ENCODE results near the gene CYP26B1. TPM values are rescaled to one million over a fixed set of nuclear protein-coding genes. Genes with fewer than 3 reads are reported as not detected.

Gene CYP26B1
- polyA plus RNA-seq, 3 donors: not detected

DNA sequence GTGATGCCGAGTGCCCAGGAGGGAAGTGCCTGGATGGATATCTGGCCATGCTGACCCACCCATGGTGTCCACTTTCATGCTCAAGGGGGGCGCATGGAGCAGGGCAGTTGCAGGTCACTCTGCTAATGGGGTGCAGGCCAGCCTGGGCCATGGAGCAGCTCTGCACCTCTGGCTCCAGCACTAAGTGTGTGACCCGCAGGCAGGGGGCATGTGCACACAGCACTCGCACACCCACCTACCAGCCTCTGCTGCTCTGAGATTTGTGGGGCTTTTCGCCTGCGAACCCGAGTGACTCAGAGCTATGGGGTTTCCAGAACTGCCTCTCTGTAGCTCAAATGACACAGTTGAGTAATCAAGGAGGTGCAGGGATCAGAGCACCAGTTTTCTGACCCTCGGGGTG lies 66.2 kb downstream of the CYP26B1 start:
- Mint-ChIP-seq H3K9me3 (peaks cover 5 to 26% (median 15%) of the 10 kb centered on the region in 7 donors), H3K27me3 (ENCODE audit: low read depth in 3 of 3) (peaks cover 0 to 3% (median 1%) of the 10 kb centered on the region in 3 donors), H3K4me1 (no peaks in the 10 kb centered on the region), H3K27ac (no peak overlapping the region), H3K36me3 (no peaks in the 10 kb centered on the region), H3K4me3 (no peak overlapping the region)
- WGBS (ENCODE audit: insufficient coverage): 90% methylated on average over 5 of the region's 8 CpGs
- Histone ChIP-seq H3K9me3 (replicated peaks in 1 of 2; ENCODE audit: control insufficient read depth in 1 of 2, insufficient read depth in 1 of 2, low read length in 2 of 2) (peaks cover 2 to 44% of the 10 kb centered on the region in 2 donors), H3K27ac (ENCODE audit: low read depth in 1 of 2, low read length in 2 of 2) (no peak overlapping the region), H4K20me1 (ENCODE audit: insufficient read depth, low read length) (no peaks in the 10 kb centered on the region), H3K4me2 (replicated peaks; ENCODE audit: extremely low read depth, low read length, poor library complexity, severe bottlenecking) (no peak overlapping the region), H2AFZ (ENCODE audit: insufficient read depth, low read depth, low read length, poor library complexity, severe bottlenecking) (no peak overlapping the region), H3K79me2 (ENCODE audit: insufficient read depth, low read length) (no peaks in the 10 kb centered on the region), H3K27me3 (ENCODE audit: control insufficient read depth in 2 of 2, insufficient read depth in 2 of 2, low read length in 2 of 2) (no peaks in the 10 kb centered on the region), H3K9ac (ENCODE audit: insufficient read depth, low read length, poor library complexity, severe bottlenecking) (no peak overlapping the region), H3K4me1 (ENCODE audit: control insufficient read depth in 1 of 2, insufficient read depth in 2 of 2, low read length in 2 of 2) (no peaks in the 10 kb centered on the region), H3K36me3 (replicated peaks in 1 of 2; ENCODE audit: control insufficient read depth in 1 of 2, insufficient read depth in 2 of 2, low read length in 2 of 2) (no peaks in the 10 kb centered on the region), H3K4me3 (replicated peaks in 1 of 3; ENCODE audit: low read depth in 2 of 3, low read length in 3 of 3) (no peak overlapping the region)
- DNase-seq: no peak
- TF ChIP-seq, protein P1, sequence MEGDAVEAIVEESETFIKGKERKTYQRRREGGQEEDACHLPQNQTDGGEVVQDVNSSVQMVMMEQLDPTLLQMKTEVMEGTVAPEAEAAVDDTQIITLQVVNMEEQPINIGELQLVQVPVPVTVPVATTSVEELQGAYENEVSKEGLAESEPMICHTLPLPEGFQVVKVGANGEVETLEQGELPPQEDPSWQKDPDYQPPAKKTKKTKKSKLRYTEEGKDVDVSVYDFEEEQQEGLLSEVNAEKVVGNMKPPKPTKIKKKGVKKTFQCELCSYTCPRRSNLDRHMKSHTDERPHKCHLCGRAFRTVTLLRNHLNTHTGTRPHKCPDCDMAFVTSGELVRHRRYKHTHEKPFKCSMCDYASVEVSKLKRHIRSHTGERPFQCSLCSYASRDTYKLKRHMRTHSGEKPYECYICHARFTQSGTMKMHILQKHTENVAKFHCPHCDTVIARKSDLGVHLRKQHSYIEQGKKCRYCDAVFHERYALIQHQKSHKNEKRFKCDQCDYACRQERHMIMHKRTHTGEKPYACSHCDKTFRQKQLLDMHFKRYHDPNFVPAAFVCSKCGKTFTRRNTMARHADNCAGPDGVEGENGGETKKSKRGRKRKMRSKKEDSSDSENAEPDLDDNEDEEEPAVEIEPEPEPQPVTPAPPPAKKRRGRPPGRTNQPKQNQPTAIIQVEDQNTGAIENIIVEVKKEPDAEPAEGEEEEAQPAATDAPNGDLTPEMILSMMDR (IDR thresholded peaks at IDR 0.05): no peak
- intact Hi-C loops (cut with micrococcal nuclease): no loop called here

DNA sequence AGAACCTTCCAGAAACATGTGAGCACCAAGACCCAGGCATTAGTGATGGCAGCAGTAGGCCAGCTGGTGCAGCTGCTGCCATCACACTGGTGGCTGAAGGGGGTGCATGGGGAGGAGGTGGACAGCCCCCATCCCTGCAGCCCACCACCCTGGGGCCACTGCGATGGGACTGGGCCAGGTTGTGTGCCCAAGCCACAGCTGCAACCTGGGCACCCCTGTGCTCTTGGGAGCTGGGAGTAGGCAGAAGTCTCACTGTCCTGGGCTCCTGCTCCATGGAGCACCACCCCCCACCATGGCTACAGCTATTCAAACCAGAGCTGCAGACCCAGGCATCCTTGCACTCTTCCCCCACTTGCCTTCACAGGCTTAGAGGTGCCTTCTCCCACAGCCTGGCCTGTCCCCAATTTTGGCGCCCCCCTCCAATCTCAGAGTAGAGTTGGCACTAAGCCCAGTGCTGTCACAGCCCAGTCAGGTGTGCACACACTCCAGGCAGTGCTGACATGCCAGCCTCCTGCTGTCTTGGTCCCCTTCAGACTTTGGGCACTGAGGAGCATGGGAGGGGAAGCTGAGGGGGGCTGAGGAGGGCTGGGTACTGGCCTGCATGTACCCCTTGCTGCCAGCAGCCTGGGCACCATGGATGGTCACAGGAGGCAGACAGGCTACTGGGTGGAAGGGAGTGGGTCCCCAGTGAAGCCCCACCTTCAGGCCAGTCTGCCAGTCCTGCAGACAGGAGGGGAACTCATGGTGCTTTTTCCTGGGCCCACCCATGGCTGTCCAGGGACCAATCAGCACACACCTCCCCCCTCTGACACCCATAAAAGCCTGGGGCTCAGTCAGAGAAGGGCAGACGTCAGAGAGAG lies 67.1 kb downstream of the CYP26B1 start:
- H3K4me3 ChIP-seq (replicated peaks in 1 of 3; ENCODE audit: low read depth in 2 of 3, low read length in 3 of 3): no peak overlapping the region
- peaks cover 11 to 43% of the 10 kb centered on the region in 2 donors for H3K9me3 ChIP-seq (replicated peaks in 1 of 2; ENCODE audit: control insufficient read depth in 1 of 2, insufficient read depth in 1 of 2, low read length in 2 of 2)
- H3K4me1 ChIP-seq (ENCODE audit: control insufficient read depth in 1 of 2, insufficient read depth in 2 of 2, low read length in 2 of 2): no peaks in the 10 kb centered on the region
- no peaks in the 10 kb centered on the region for H3K27me3 ChIP-seq (ENCODE audit: control insufficient read depth in 2 of 2, insufficient read depth in 2 of 2, low read length in 2 of 2)
- no peak for DNase-seq
- Mint-ChIP-seq H3K27me3 (ENCODE audit: low read depth in 3 of 3) (peaks cover 0 to 2% (median 1%) of the 10 kb centered on the region in 3 donors), H3K36me3 (no peaks in the 10 kb centered on the region), H3K4me1 (no peaks in the 10 kb centered on the region), H3K27ac (peak overlapping the region in 1 of 7 donors; percentile 31), H3K9me3 (peaks cover 5 to 29% (median 18%) of the 10 kb centered on the region in 7 donors), H3K4me3 (no peak overlapping the region)
- no peak overlapping the region for H3K9ac ChIP-seq (ENCODE audit: insufficient read depth, low read length, poor library complexity, severe bottlenecking)
- H3K79me2 ChIP-seq (ENCODE audit: insufficient read depth, low read length): no peaks in the 10 kb centered on the region
- H3K4me2 ChIP-seq (replicated peaks; ENCODE audit: extremely low read depth, low read length, poor library complexity, severe bottlenecking): no peak overlapping the region
- 90% methylated on average over 2 of the region's 3 CpGs for WGBS (ENCODE audit: insufficient coverage)
- TF ChIP-seq, protein P1 (IDR thresholded peaks at IDR 0.05): no peak
- intact Hi-C loops (cut with micrococcal nuclease): no loop called here
- H2AFZ ChIP-seq (ENCODE audit: insufficient read depth, low read depth, low read length, poor library complexity, severe bottlenecking): no peak overlapping the region
- no peaks in the 10 kb centered on the region for H4K20me1 ChIP-seq (ENCODE audit: insufficient read depth, low read length)
- no peak overlapping the region for H3K27ac ChIP-seq (ENCODE audit: low read depth in 1 of 2, low read length in 2 of 2)
- no peaks in the 10 kb centered on the region for H3K36me3 ChIP-seq (replicated peaks in 1 of 2; ENCODE audit: control insufficient read depth in 1 of 2, insufficient read depth in 2 of 2, low read length in 2 of 2)
